HepG2 (cell line): Measurements from ENCODE around the gene ZNF276. TPM values are rescaled to one million over a fixed set of nuclear protein-coding genes. Genes with fewer than 3 reads are reported as not detected.

Experiments
- ATAC-seq: fragments of 200-7000 bp; cut with Tn5 transposase; 3 replicates; pipeline ENCODE4 v1.9.1; 2020; ENCODE audit warnings: mild to moderate bottlenecking, moderate library complexity
- BruUV-seq: library from RNA; stranded (reverse); fragments of 400-500 nt; replicated peaks from 2 replicates; lab custom pipeline; 2021; lab: Mats Ljungman, UMichigan
- CTCF ChIA-PET: fragments of 300-600 bp; formaldehyde crosslinking; extraction: SDS; loops from one replicate; lab custom pipeline; 2021; ENCODE audit warnings: low total read pairs, inconsistent platforms, low intra/inter-chr PET ratio; lab: Yijun Ruan, JAX
- POLR2A ChIA-PET: fragments of 350-600 bp; sonication (Branson Sonifier 250); formaldehyde crosslinking; loops from one replicate; lab custom pipeline; 2020; ENCODE audit warnings: antibody characterized with exemption, inconsistent platforms; lab: Yijun Ruan, JAX
- DNase-seq: peaks from one replicate; pipeline ENCODE4 v3.0.0-alpha.2; 2015; ENCODE audit warnings: low spot score
- FAIRE-seq: peaks from 3 replicates; lab custom pipeline; 2011; peaks lifted over from hg19 to GRCh38; lab: Jason Lieb, UNC
- H2AFZ ChIP-seq: one replicate; pipeline ENCODE4 v1.6.1; 2011; ENCODE audit warnings: low read length, inconsistent platforms
- H3K27ac ChIP-seq: fragments of 300-600 bp; 3 replicates; pipeline ENCODE4 v1.8.0; 2011; ENCODE audit warnings: mixed run types, mild to moderate bottlenecking, mixed read lengths, low read length, inconsistent platforms; ENCODE audit not compliant: insufficient read depth; ENCODE audit errors: extremely low read length
- H3K27me3 ChIP-seq, 2 experiments: fragments of 200-600 bp in 1 of 2; 2 replicates in 1 of 2; 3 replicates in 1 of 2; pipeline versions ENCODE4 v1.6.0 to v1.8.0; 2011; ENCODE audit warnings: low read length in 2 of 2, mild to moderate bottlenecking in 2 of 2, moderate library complexity in 2 of 2, inconsistent platforms in 1 of 2; ENCODE audit not compliant: insufficient read depth in 2 of 2, control insufficient read depth in 1 of 2
- H3K36me3 ChIP-seq, 2 experiments: fragments of 200-600 bp in 1 of 2; replicated peaks in 1 of 2; 2 replicates in 1 of 2; 3 replicates in 1 of 2; pipeline versions ENCODE4 v1.5.1 to v1.8.0; 2011; ENCODE audit warnings: low read length in 2 of 2, inconsistent platforms in 1 of 2; ENCODE audit not compliant: insufficient read depth in 2 of 2, control insufficient read depth in 1 of 2
- H3K4me1 ChIP-seq: 2 replicates; pipeline ENCODE4 v1.5.1; 2012; ENCODE audit warnings: low read length, inconsistent platforms; ENCODE audit not compliant: insufficient read depth
- H3K4me2 ChIP-seq: 2 replicates; pipeline ENCODE4 v1.6.0; 2011; ENCODE audit warnings: low read depth, low read length, inconsistent platforms
- H3K4me3 ChIP-seq, 3 experiments: fragments of 200-600 bp in 1 of 3; sonication (generic), shearing (Covaris generic) in 1 of 3; replicated peaks in 1 of 3; 2 replicates each; pipeline ENCODE4 v1.5.1; 2011 to 2016; ENCODE audit warnings: low read length in 3 of 3, inconsistent platforms in 2 of 3, low read depth in 2 of 3, mild to moderate bottlenecking in 2 of 3, control low read depth in 1 of 3, mixed read lengths in 1 of 3; ENCODE audit not compliant: insufficient read depth in 1 of 3
- H3K79me2 ChIP-seq: one replicate; pipeline ENCODE4 v1.6.1; 2011; ENCODE audit warnings: low read length, inconsistent platforms; ENCODE audit not compliant: insufficient read depth
- H3K9ac ChIP-seq: 2 replicates; pipeline ENCODE4 v1.6.0; 2011; ENCODE audit warnings: mild to moderate bottlenecking, low read depth, low read length, inconsistent platforms; ENCODE audit not compliant: insufficient read depth
- H3K9me3 ChIP-seq: 2 replicates; pipeline ENCODE4 v1.5.1; 2012; ENCODE audit warnings: mild to moderate bottlenecking, low read length
- H4K20me1 ChIP-seq: 2 replicates; pipeline ENCODE4 v1.6.0; 2011; ENCODE audit warnings: inconsistent platforms, mild to moderate bottlenecking, low read length, moderate library complexity; ENCODE audit not compliant: insufficient read depth
- ARNT2 ChIP-seq: sonication (generic); formaldehyde crosslinking; IDR thresholded peaks from 2 replicates; pipeline ENCODE4 v1.8.0; 2022; ENCODE audit warnings: mild to moderate bottlenecking, low read depth, missing genetic modification reagents, moderate library complexity
- ATF1 ChIP-seq: IDR thresholded peaks from 2 replicates; pipeline ENCODE4 v1.6.1; 2016; ENCODE audit warnings: mild to moderate bottlenecking, control low read depth
- BCL6 ChIP-seq: IDR thresholded peaks from 2 replicates; pipeline ENCODE4 v1.6.1; 2016; ENCODE audit warnings: missing genetic modification reagents, missing compliant biosample characterization
- BHLHE40 ChIP-seq: IDR thresholded peaks from 2 replicates; pipeline ENCODE4 v1.6.1; 2011; ENCODE audit warnings: low read length, improper control_type of control experiment
- DNMT3B ChIP-seq: conservative IDR thresholded peaks from 2 replicates; pipeline ENCODE4 v1.6.1; 2016; ENCODE audit warnings: missing biosample characterization, control low read depth
- FOXP4 ChIP-seq: sonication (generic); formaldehyde crosslinking; IDR thresholded peaks from 2 replicates; pipeline ENCODE4 v1.4.0; 2020; ENCODE audit warnings: missing genetic modification reagents
- HNF4G ChIP-seq, 2 experiments: sonication (generic) in 1 of 2; formaldehyde crosslinking in 1 of 2; IDR thresholded peaks; 2 replicates each; pipeline versions ENCODE4 v1.4.0 to v1.6.1; 2011 to 2020; ENCODE audit warnings: borderline replicate concordance in 2 of 2, low read depth in 2 of 2, mild to moderate bottlenecking in 2 of 2, low read length in 1 of 2, missing genetic modification reagents in 1 of 2, moderate library complexity in 1 of 2
- HNRNPUL1 ChIP-seq: fragments of 200-400 bp; formaldehyde crosslinking; IDR thresholded peaks from 2 replicates; pipeline ENCODE4 v1.6.1; 2017; ENCODE audit warnings: low read depth, mild to moderate bottlenecking, low read length, moderate library complexity
- KDM2A ChIP-seq: sonication (generic); formaldehyde crosslinking; IDR thresholded peaks from 2 replicates; pipeline ENCODE4 v1.4.0; 2020; ENCODE audit warnings: low read depth, missing genetic modification reagents, borderline replicate concordance
- LCORL ChIP-seq, 2 experiments: fragments of 450-650 bp in 1 of 2; sonication (generic) in 1 of 2; formaldehyde crosslinking in 1 of 2; IDR thresholded peaks; 2 replicates each; pipeline versions ENCODE4 v1.5.0 to v1.6.1; 2017 to 2020; ENCODE audit warnings: antibody characterized with exemption in 1 of 2, missing genetic modification reagents in 1 of 2
- NFAT5 ChIP-seq: sonication (generic); formaldehyde crosslinking; IDR thresholded peaks from 2 replicates; pipeline ENCODE4 v1.4.0; 2020; ENCODE audit warnings: missing genetic modification reagents
- NFYC ChIP-seq: IDR thresholded peaks from 2 replicates; pipeline ENCODE4 v1.6.1; 2016; ENCODE audit warnings: missing genetic modification reagents, missing compliant biosample characterization
- PTBP1 ChIP-seq: fragments of 200-400 bp; formaldehyde crosslinking; IDR thresholded peaks from 2 replicates; pipeline ENCODE4 v1.6.1; 2018; ENCODE audit warnings: low read length, low read depth; ENCODE audit not compliant: poor library complexity, severe bottlenecking
- SMAD3 ChIP-seq: sonication (generic); formaldehyde crosslinking; IDR thresholded peaks from 2 replicates; pipeline ENCODE4 v1.4.0; 2020; ENCODE audit warnings: missing genetic modification reagents
- ZBTB42 ChIP-seq: sonication (generic); formaldehyde crosslinking; IDR thresholded peaks from 2 replicates; pipeline ENCODE4 v1.5.0; 2020; ENCODE audit warnings: mild to moderate bottlenecking, missing genetic modification reagents
- ZEB1 ChIP-seq: IDR thresholded peaks from 2 replicates; pipeline ENCODE4 v1.6.1; 2012; ENCODE audit warnings: mild to moderate bottlenecking, low read depth, inconsistent platforms; ENCODE audit not compliant: insufficient replicate concordance
- WGBS: methylation state at CpG from one replicate; pipeline ENCODE4 v1.1.6; 2017; ENCODE audit warnings: low lambda C conversion rate; 5-methylcytosine and 5-hydroxymethylcytosine counted together
- in situ Hi-C: cut with HindIII; loops from 2 replicates; pipeline ENCODE4 v1.10.0; 2017; ENCODE audit warnings: low pct_unique_long_range_greater_than_20kb; ENCODE audit not compliant: extremely low pct_ligation_motif_present
- intact Hi-C: fragments of 100-400 bp; cut with micrococcal nuclease; formaldehyde crosslinking; loops from one replicate; pipeline ENCODE4 v1.10.0; 2022; ENCODE audit not compliant: unreplicated experiment
- polyA plus RNA-seq, 8 experiments: library from polyadenylated mRNA; depleted of rRNA in 3 of 8; stranded (reverse) in 7 of 8; unstranded in 1 of 8; fragments of >200 nt; fragmentation: Illumina TruSeq in 4 of 8; extraction: Trizol in 4 of 8; gene quantifications; 2 replicates each; pipeline versions ENCODE4 v1.2.1 to v1.2.3, GENCODE V29; 2011 to 2016; ENCODE audit warnings: low read depth in 4 of 8, missing spikeins in 1 of 8, mixed read lengths in 1 of 8; ENCODE audit not compliant: insufficient read depth in 1 of 8
- total RNA-seq, 5 experiments: library from RNA; depleted of rRNA; stranded (reverse); fragments of >200 nt; fragmentation: Illumina TruSeq; extraction: Trizol; gene quantifications; 2 replicates each; pipeline ENCODE4 v1.2.3, GENCODE V29; 2016; ENCODE audit warnings: low read depth in 1 of 5

Gene ZNF276
- total and polyA plus RNA-seq, 2 of the 13 experiments (the other 11 are each of a cell fraction or from before 2014, with no cell fraction given) = 17.7 to 18.0 TPM

- ATAC-seq = peak; percentile 59
- peak overlapping the region; percentile 71 to 89 (median 84) for H3K4me3 ChIP-seq
- no peaks in the 10 kb centered on the region for H4K20me1 ChIP-seq
- H3K4me1 ChIP-seq = peaks cover 45% of the 10 kb centered on the region
- H3K9ac ChIP-seq = peak overlapping the region; percentile 83
- intact Hi-C loops (loop anchor here (2.0 to 10.0 kb wide), 4 partner anchors 13 to 217 kb away; partner anchors contain the start of genes CDK10, MC1R and SPIRE2), in situ Hi-C loops (loop anchor here (5.0 kb wide), 1 partner anchor 43 kb away; the partner anchor contains the start of genes CHMP1A and SPATA33)
- H3K4me2 ChIP-seq = peak overlapping the region; percentile 99
- peaks cover 2% of the 10 kb centered on the region for H3K79me2 ChIP-seq
- no peaks in the 10 kb centered on the region for H3K27me3 ChIP-seq
- whole genome bisulfite sequencing = 3% methylated on average over 9 of the region's 30 CpGs
- peaks cover 5 to 14% of the 10 kb centered on the region in 2 experiments; a peak in 2 of 5 replicates for H3K36me3 ChIP-seq
- peak; percentile 99 for DNase-seq
- BruUV-seq = no TSS peak
- H3K27ac ChIP-seq = peak overlapping the region; percentile 82
- ChIA-PET CTCF (interaction anchor here (1.2 to 1.4 kb wide), 2 partner anchors 13 to 93 kb away, joined by 3 to 4 read pairs; no protein-coding TSS in a partner anchor), POLR2A (interaction anchor here (0.8 to 3.0 kb wide), 22 partner anchors 8 to 222 kb away, joined by 3 to 32 read pairs (median 6); partner anchors contain the start of genes CDK10, CHMP1A, FANCA and MC1R)
- H2AFZ ChIP-seq = no peak overlapping the region
- H3K9me3 ChIP-seq = no peaks in the 10 kb centered on the region
- FAIRE-seq = peak; percentile 96
- TF ChIP-seq BCL6 (CRISPR knock-in tag) = peak; percentile 43; the same call in 1 of the 2 replicates
- TF ChIP-seq LCORL (IDR thresholded peaks at IDR 0.05) = no peak
- peak; percentile 98 for TF ChIP-seq LCORL (CRISPR knock-in tag; IDR thresholded peaks at IDR 0.05)
- TF ChIP-seq NFAT5 (CRISPR knock-in tag) = no peak
- TF ChIP-seq HNRNPUL1 = no peak
- peak; percentile 53 for TF ChIP-seq NFYC (CRISPR knock-in tag)
- TF ChIP-seq ATF1 (CRISPR knock-in tag) = peak; percentile 92
- 0 out of 2 replicates have a peak, but pooled peaks have one; percentile 47 for TF ChIP-seq DNMT3B
- peak; percentile 40 for TF ChIP-seq PTBP1
- TF ChIP-seq ARNT2 = peak; percentile 71; the same call in 1 of the 2 replicates
- peak; percentile 61 for TF ChIP-seq FOXP4 (CRISPR knock-in tag)
- TF ChIP-seq HNF4G (IDR thresholded peaks at IDR 0.05; ENCODE audit: borderline replicate concordance, low read depth, low read length) = peak; percentile 52; the same call in 1 of the 2 replicates
- TF ChIP-seq HNF4G (CRISPR knock-in tag; IDR thresholded peaks at IDR 0.05; ENCODE audit: borderline replicate concordance, low read depth) = peak; percentile 81; the same call in 1 of the 2 replicates
- TF ChIP-seq ZEB1 = peak; percentile 10
- TF ChIP-seq KDM2A (CRISPR knock-in tag) = peak; percentile 87
- peak; percentile 94 for TF ChIP-seq BHLHE40
- peak; percentile 73; the same call in 1 of the 2 replicates for TF ChIP-seq SMAD3 (CRISPR knock-in tag)
- no peak for TF ChIP-seq ZBTB42
These were observed 21.2 kb upstream of the ZNF276 start for GRCh38 chr16:89700100-89700648.
